ENCODE measurements around the gene DOHH. TPM values are rescaled to one million over a fixed set of nuclear protein-coding genes. Genes with fewer than 3 reads are reported as not detected.

DOHH gene
- total RNA-seq, 1 experiment from 2014 or later = 24.9 TPM

- intact Hi-C loops (cut with micrococcal nuclease; ENCODE audit: unreplicated experiment) = no loop called here
- TF ChIP-seq SIN3A (IDR thresholded peaks at IDR 0.05; ENCODE audit: borderline replicate concordance, insufficient read depth, low read depth, low read length) (no peak), POLR2AphosphoS5 (IDR thresholded peaks at IDR 0.05; ENCODE audit: low read depth, low read length) (no peak), TCF7L2 (IDR thresholded peaks at IDR 0.05; ENCODE audit: low read depth, low read length) (no peak)
- TF ChIP-seq, protein P1, sequence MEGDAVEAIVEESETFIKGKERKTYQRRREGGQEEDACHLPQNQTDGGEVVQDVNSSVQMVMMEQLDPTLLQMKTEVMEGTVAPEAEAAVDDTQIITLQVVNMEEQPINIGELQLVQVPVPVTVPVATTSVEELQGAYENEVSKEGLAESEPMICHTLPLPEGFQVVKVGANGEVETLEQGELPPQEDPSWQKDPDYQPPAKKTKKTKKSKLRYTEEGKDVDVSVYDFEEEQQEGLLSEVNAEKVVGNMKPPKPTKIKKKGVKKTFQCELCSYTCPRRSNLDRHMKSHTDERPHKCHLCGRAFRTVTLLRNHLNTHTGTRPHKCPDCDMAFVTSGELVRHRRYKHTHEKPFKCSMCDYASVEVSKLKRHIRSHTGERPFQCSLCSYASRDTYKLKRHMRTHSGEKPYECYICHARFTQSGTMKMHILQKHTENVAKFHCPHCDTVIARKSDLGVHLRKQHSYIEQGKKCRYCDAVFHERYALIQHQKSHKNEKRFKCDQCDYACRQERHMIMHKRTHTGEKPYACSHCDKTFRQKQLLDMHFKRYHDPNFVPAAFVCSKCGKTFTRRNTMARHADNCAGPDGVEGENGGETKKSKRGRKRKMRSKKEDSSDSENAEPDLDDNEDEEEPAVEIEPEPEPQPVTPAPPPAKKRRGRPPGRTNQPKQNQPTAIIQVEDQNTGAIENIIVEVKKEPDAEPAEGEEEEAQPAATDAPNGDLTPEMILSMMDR (IDR thresholded peaks at IDR 0.05) = no peak
- TF ChIP-seq, protein P2, sequence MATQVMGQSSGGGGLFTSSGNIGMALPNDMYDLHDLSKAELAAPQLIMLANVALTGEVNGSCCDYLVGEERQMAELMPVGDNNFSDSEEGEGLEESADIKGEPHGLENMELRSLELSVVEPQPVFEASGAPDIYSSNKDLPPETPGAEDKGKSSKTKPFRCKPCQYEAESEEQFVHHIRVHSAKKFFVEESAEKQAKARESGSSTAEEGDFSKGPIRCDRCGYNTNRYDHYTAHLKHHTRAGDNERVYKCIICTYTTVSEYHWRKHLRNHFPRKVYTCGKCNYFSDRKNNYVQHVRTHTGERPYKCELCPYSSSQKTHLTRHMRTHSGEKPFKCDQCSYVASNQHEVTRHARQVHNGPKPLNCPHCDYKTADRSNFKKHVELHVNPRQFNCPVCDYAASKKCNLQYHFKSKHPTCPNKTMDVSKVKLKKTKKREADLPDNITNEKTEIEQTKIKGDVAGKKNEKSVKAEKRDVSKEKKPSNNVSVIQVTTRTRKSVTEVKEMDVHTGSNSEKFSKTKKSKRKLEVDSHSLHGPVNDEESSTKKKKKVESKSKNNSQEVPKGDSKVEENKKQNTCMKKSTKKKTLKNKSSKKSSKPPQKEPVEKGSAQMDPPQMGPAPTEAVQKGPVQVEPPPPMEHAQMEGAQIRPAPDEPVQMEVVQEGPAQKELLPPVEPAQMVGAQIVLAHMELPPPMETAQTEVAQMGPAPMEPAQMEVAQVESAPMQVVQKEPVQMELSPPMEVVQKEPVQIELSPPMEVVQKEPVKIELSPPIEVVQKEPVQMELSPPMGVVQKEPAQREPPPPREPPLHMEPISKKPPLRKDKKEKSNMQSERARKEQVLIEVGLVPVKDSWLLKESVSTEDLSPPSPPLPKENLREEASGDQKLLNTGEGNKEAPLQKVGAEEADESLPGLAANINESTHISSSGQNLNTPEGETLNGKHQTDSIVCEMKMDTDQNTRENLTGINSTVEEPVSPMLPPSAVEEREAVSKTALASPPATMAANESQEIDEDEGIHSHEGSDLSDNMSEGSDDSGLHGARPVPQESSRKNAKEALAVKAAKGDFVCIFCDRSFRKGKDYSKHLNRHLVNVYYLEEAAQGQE (IDR thresholded peaks at IDR 0.05; ENCODE audit: insufficient read depth in 1 of 2, low read depth in 2 of 2, low read length in 1 of 2) = no peak
- POLR2A ChIA-PET = no interaction called here
Observed at GRCh38 chr19:3452171-3452941, 48.1 kb downstream of the DOHH start.

GRCh38 chr19:3451451-3451866 lies 49.0 kb downstream of the DOHH start:
- intact Hi-C loops (cut with micrococcal nuclease; ENCODE audit: unreplicated experiment) (no loop called here), in situ Hi-C loops (cut with HindIII; ENCODE audit: low pct_unique_long_range_greater_than_20kb, low sequenced_read_pairs) (no loop called here)
- H3K9me3 ChIP-seq (ENCODE audit: control insufficient read depth, insufficient read depth, low read depth, low read length) = no peaks in the 10 kb centered on the region
- POLR2A ChIA-PET = no interaction called here
- H3K27me3 ChIP-seq (ENCODE audit: control insufficient read depth, insufficient read depth, low read length) = no peaks in the 10 kb centered on the region
- no peak for DNase-seq (ENCODE audit: low read depth, low spot score)
- no peak overlapping the region for H3K27ac ChIP-seq (ENCODE audit: low read length)
- CTCF ChIA-PET = no interaction called here
- no peaks in the 10 kb centered on the region for H3K36me3 ChIP-seq (ENCODE audit: control insufficient read depth, insufficient read depth, low read length)
- BruUV-seq (replicated peaks) = no TSS peak
- H3K4me1 ChIP-seq (ENCODE audit: control insufficient read depth, insufficient read depth, low read length) = peaks cover 8% of the 10 kb centered on the region
- H3K4me3 ChIP-seq (ENCODE audit: low read depth in 2 of 2, low read length in 2 of 2) = no peak overlapping the region
- ATAC-seq = no peak
- TF ChIP-seq POLR2AphosphoS5 (IDR thresholded peaks at IDR 0.05; ENCODE audit: low read depth, low read length) (no peak), SIN3A (IDR thresholded peaks at IDR 0.05; ENCODE audit: borderline replicate concordance, insufficient read depth, low read depth, low read length) (no peak), TCF7L2 (IDR thresholded peaks at IDR 0.05; ENCODE audit: low read depth, low read length) (no peak)
- TF ChIP-seq, protein P1 (IDR thresholded peaks at IDR 0.05) = no peak
- TF ChIP-seq, protein P2 (IDR thresholded peaks at IDR 0.05; ENCODE audit: insufficient read depth in 1 of 2, low read depth in 2 of 2, low read length in 1 of 2) = no peak

More at GRCh38 chr19:3452171-3452941, 48.1 kb downstream of the DOHH start:
- in situ Hi-C loops (cut with HindIII; ENCODE audit: low pct_unique_long_range_greater_than_20kb, low sequenced_read_pairs) = no loop called here
- Histone ChIP-seq H3K27me3 (ENCODE audit: control insufficient read depth, insufficient read depth, low read length) (no peaks in the 10 kb centered on the region), H3K4me1 (ENCODE audit: control insufficient read depth, insufficient read depth, low read length) (peaks cover 16% of the 10 kb centered on the region), H3K4me3 (ENCODE audit: low read depth in 2 of 2, low read length in 2 of 2) (no peak overlapping the region), H3K27ac (ENCODE audit: low read length) (no peak overlapping the region), H3K36me3 (ENCODE audit: control insufficient read depth, insufficient read depth, low read length) (no peaks in the 10 kb centered on the region), H3K9me3 (ENCODE audit: control insufficient read depth, insufficient read depth, low read depth, low read length) (no peaks in the 10 kb centered on the region)
- CTCF ChIA-PET = no interaction called here
- ATAC-seq (no peak), DNase-seq (ENCODE audit: low read depth, low spot score) (no peak)
- BruUV-seq (replicated peaks) = no TSS peak

Measured in Panc1 (cell line).